HepG2 (cell line): ENCODE measurements around the gene ARIH2. TPM values are rescaled to one million over a fixed set of nuclear protein-coding genes. Genes with fewer than 3 reads are reported as not detected.

Source experiments
- AHDC1 ChIP-seq: sonication (generic); formaldehyde crosslinking; IDR thresholded peaks from 2 replicates; pipeline ENCODE4 v1.5.1; 2020; ENCODE audit warnings: mild to moderate bottlenecking, missing genetic modification reagents, borderline replicate concordance
- ELF3 ChIP-seq: IDR thresholded peaks from 2 replicates; pipeline ENCODE4 v1.6.1; 2016; ENCODE audit warnings: missing genetic modification reagents, missing compliant biosample characterization
- HMGXB3 ChIP-seq: sonication (generic); formaldehyde crosslinking; IDR thresholded peaks from 2 replicates; pipeline ENCODE4 v1.4.0; 2020; ENCODE audit warnings: missing genetic modification reagents, borderline replicate concordance
- MXD4 ChIP-seq: IDR thresholded peaks from 2 replicates; pipeline ENCODE4 v1.6.1; 2016; ENCODE audit warnings: mild to moderate bottlenecking, missing biosample characterization, missing genetic modification reagents
- RFXAP ChIP-seq: sonication (generic); formaldehyde crosslinking; IDR thresholded peaks from 2 replicates; pipeline ENCODE4 v1.4.0; 2020; ENCODE audit warnings: missing genetic modification reagents, borderline replicate concordance
- RNF2 ChIP-seq: fragments of 450-650 bp; conservative IDR thresholded peaks from 2 replicates; pipeline ENCODE4 v1.6.1; 2016; ENCODE audit warnings: low read depth
- ZC3H13 ChIP-seq: sonication (generic); formaldehyde crosslinking; IDR thresholded peaks from 2 replicates; pipeline ENCODE4 v1.8.1; 2023; ENCODE audit warnings: mild to moderate bottlenecking, missing genetic modification reagents, moderate library complexity
- ZNF143 ChIP-seq: sonication (generic); formaldehyde crosslinking; IDR thresholded peaks from 2 replicates; pipeline ENCODE4 v1.4.0; 2020; ENCODE audit warnings: missing genetic modification reagents
- ZNF232 ChIP-seq: sonication (generic); formaldehyde crosslinking; IDR thresholded peaks from 2 replicates; pipeline ENCODE4 v1.4.0; 2020; ENCODE audit warnings: missing genetic modification reagents, borderline replicate concordance
- ZNF773 ChIP-seq: sonication (generic); formaldehyde crosslinking; IDR thresholded peaks from 2 replicates; pipeline ENCODE4 v1.4.0; 2020; ENCODE audit warnings: missing genetic modification reagents, borderline replicate concordance
- ZSCAN20 ChIP-seq: sonication (generic); formaldehyde crosslinking; IDR thresholded peaks from 2 replicates; pipeline ENCODE4 v1.4.0; 2020; ENCODE audit warnings: missing genetic modification reagents, mild to moderate bottlenecking, borderline replicate concordance
- ZUFSP ChIP-seq: sonication (generic); formaldehyde crosslinking; IDR thresholded peaks from 2 replicates; pipeline ENCODE4 v1.9.0; 2021; ENCODE audit warnings: missing genetic modification reagents, mild to moderate bottlenecking, borderline replicate concordance
- polyA plus RNA-seq, 8 experiments: library from polyadenylated mRNA; depleted of rRNA in 3 of 8; stranded (reverse) in 7 of 8; unstranded in 1 of 8; fragments of >200 nt; fragmentation: Illumina TruSeq in 4 of 8; extraction: Trizol in 4 of 8; gene quantifications; 2 replicates each; pipeline versions ENCODE4 v1.2.1 to v1.2.3, GENCODE V29; 2011 to 2016; ENCODE audit warnings: low read depth in 4 of 8, missing spikeins in 1 of 8, mixed read lengths in 1 of 8; ENCODE audit not compliant: insufficient read depth in 1 of 8
- total RNA-seq, 5 experiments: library from RNA; depleted of rRNA; stranded (reverse); fragments of >200 nt; fragmentation: Illumina TruSeq; extraction: Trizol; gene quantifications; 2 replicates each; pipeline ENCODE4 v1.2.3, GENCODE V29; 2016; ENCODE audit warnings: low read depth in 1 of 5
- TF ChIP-seq, protein P1 (sequence below): sonication (generic); formaldehyde crosslinking; conservative IDR thresholded peaks from 2 replicates; pipeline ENCODE4 v1.4.0; 2020; ENCODE audit warnings: missing genetic modification reagents

Gene ARIH2
- total and polyA plus RNA-seq, 2 of the 13 experiments (the other 11 are each of a cell fraction or from before 2014, with no cell fraction given) = 64.8 to 83.3 TPM

DNA sequence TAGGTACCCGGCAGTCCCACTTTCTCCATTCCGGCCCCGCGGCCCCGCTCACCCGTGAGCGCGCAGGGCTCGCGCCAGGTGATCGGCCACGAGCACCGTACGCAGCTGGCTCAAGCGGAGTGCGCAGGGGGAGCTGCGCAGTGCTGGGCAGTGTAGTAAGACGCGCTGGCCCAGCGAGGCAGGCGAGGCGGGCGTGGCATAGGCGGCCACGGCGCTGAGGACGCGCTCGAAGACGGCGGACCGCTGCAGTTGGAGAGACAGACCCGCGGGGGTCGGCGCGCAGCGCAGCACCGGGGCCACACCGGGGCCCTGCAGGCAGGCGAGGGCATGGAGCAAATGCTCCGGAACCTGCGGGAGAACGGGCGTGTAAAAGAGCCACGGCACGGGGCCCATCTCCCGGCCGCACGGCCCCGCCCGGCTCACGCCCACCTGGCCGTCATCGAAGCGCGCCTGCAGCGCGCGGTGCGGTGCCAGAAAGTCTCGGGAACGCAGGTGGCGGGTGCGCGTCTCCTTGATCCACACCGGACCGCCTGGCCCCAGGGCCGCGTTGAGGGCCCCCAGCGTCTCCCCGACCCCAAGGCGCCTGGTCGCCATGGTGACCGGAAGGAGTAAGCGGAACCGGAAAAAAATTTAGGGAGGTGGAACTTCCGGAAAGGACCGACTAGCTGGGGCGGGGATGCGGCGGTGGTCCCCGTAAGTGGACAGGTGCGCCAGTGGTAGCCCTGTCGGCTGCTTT is 99.5 kb downstream of the ARIH2 start, which contains the start of gene DALRD3 (continued):
- TF ChIP-seq HMGXB3 (CRISPR knock-in tag) (0 out of 2 replicates have a peak, but pooled peaks have one; percentile 48), ZSCAN20 (peak; percentile 45; the same call in 1 of the 2 replicates), ELF3 (CRISPR knock-in tag) (0 out of 2 replicates have a peak, but pooled peaks have one; percentile 61), ZC3H13 (peak; percentile 99), ZNF143 (no peak), ZUFSP (no peak), RNF2 (no peak), RFXAP (CRISPR knock-in tag) (0 out of 2 replicates have a peak, but pooled peaks have one; percentile 39), AHDC1 (CRISPR knock-in tag) (no peak), MXD4 (CRISPR knock-in tag) (no peak), ZNF773 (CRISPR knock-in tag) (no peak), ZNF232 (CRISPR knock-in tag) (peak; percentile 65)
- TF ChIP-seq, protein P1, sequence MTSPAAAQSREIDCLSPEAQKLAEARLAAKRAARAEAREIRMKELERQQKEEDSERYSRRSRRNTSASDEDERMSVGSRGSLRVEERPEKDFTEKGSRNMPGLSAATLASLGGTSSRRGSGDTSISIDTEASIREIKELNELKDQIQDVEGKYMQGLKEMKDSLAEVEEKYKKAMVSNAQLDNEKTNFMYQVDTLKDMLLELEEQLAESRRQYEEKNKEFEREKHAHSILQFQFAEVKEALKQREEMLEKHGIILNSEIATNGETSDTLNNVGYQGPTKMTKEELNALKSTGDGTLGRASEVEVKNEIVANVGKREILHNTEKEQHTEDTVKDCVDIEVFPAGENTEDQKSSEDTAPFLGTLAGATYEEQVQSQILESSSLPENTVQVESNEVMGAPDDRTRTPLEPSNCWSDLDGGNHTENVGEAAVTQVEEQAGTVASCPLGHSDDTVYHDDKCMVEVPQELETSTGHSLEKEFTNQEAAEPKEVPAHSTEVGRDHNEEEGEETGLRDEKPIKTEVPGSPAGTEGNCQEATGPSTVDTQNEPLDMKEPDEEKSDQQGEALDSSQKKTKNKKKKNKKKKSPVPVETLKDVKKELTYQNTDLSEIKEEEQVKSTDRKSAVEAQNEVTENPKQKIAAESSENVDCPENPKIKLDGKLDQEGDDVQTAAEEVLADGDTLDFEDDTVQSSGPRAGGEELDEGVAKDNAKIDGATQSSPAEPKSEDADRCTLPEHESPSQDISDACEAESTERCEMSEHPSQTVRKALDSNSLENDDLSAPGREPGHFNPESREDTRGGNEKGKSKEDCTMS (CRISPR knock-in tag) = no peak
